ENCODE data around the gene COL27A1. TPM values are rescaled to one million over a fixed set of nuclear protein-coding genes. Genes with fewer than 3 reads are reported as not detected.

Gene COL27A1
- total RNA-seq, 2 experiments from 2014 or later = not detected

GRCh38 chr9:114132550-114132918, 22.8 kb upstream of the COL27A1 start:
- H2AFZ ChIP-seq (ENCODE audit: low read length) = no peak overlapping the region
- H3K4me1 ChIP-seq (ENCODE audit: insufficient read depth, low read length, poor library complexity, severe bottlenecking) = no peaks in the 10 kb centered on the region
- no peak for DNase-seq (ENCODE audit: low spot score)
- H3K9me3 ChIP-seq (ENCODE audit: low read length) = no peaks in the 10 kb centered on the region
- no peaks in the 10 kb centered on the region for H3K9me2 ChIP-seq (ENCODE audit: insufficient read depth, low read length)
- no peak overlapping the region for H3K27ac ChIP-seq (ENCODE audit: low read depth, low read length, poor library complexity, severe bottlenecking)
- H3K4me2 ChIP-seq (ENCODE audit: low read length) = no peak overlapping the region
- intact Hi-C loops (cut with micrococcal nuclease; ENCODE audit: unreplicated experiment) = no loop called here
- H3K79me2 ChIP-seq (ENCODE audit: insufficient read depth, low read depth, low read length) = no peaks in the 10 kb centered on the region
- ChIA-PET POLR2A (no interaction called here), CTCF (ENCODE audit: unreplicated experiment) (no interaction called here)
- no peaks in the 10 kb centered on the region for H3K36me3 ChIP-seq (ENCODE audit: insufficient read depth, low read length)
- no peaks in the 10 kb centered on the region for H4K20me1 ChIP-seq (ENCODE audit: insufficient read depth, low read length)
- H3K4me3 ChIP-seq (ENCODE audit: low read depth, low read length, poor library complexity, severe bottlenecking) = no peak overlapping the region
- BruUV-seq (replicated peaks) = no TSS peak
- TF ChIP-seq CTCF (conservative IDR thresholded peaks at IDR 0.05; ENCODE audit: low read length) = no peak

GRCh38 chr9:114134827-114135396, 20.4 kb upstream of the COL27A1 start:
- DNase-seq (ENCODE audit: low spot score) = no peak
- intact Hi-C loops (cut with micrococcal nuclease; ENCODE audit: unreplicated experiment) = no loop called here
- POLR2A ChIA-PET = no interaction called here

GRCh38 chr9:114137831-114138230, 17.5 kb upstream of the COL27A1 start:
- POLR2A ChIA-PET = no interaction called here
- H2AFZ ChIP-seq (ENCODE audit: low read length) = no peak overlapping the region
- H4K20me1 ChIP-seq (ENCODE audit: insufficient read depth, low read length) = no peaks in the 10 kb centered on the region
- intact Hi-C loops (cut with micrococcal nuclease; ENCODE audit: unreplicated experiment) = no loop called here
- no peaks in the 10 kb centered on the region for H3K36me3 ChIP-seq (ENCODE audit: insufficient read depth, low read length)
- CTCF ChIA-PET (ENCODE audit: unreplicated experiment) = no interaction called here
- no TSS peak for BruUV-seq (replicated peaks)
- no peaks in the 10 kb centered on the region for H3K9me2 ChIP-seq (ENCODE audit: insufficient read depth, low read length)
- no peak overlapping the region for H3K4me2 ChIP-seq (ENCODE audit: low read length)
- H3K79me2 ChIP-seq (ENCODE audit: insufficient read depth, low read depth, low read length) = no peaks in the 10 kb centered on the region
- DNase-seq (ENCODE audit: low spot score) = no peak
- no peak overlapping the region for H3K4me3 ChIP-seq (ENCODE audit: low read depth, low read length, poor library complexity, severe bottlenecking)
- H3K27ac ChIP-seq (ENCODE audit: low read depth, low read length, poor library complexity, severe bottlenecking) = no peak overlapping the region
- no peaks in the 10 kb centered on the region for H3K9me3 ChIP-seq (ENCODE audit: low read length)
- TF ChIP-seq EZH2phosphoT487 (IDR thresholded peaks at IDR 0.05; ENCODE audit: borderline replicate concordance, low read depth, low read length) (no peak), CTCF (conservative IDR thresholded peaks at IDR 0.05; ENCODE audit: low read length) (no peak)
- H3K4me1 ChIP-seq (ENCODE audit: insufficient read depth, low read length, poor library complexity, severe bottlenecking) = no peaks in the 10 kb centered on the region

More at GRCh38 chr9:114134827-114135396, 20.4 kb upstream of the COL27A1 start:
- no TSS peak for BruUV-seq (replicated peaks)
- Histone ChIP-seq H3K9me3 (ENCODE audit: low read length) (no peaks in the 10 kb centered on the region), H3K27ac (ENCODE audit: low read depth, low read length, poor library complexity, severe bottlenecking) (no peak overlapping the region), H3K4me1 (ENCODE audit: insufficient read depth, low read length, poor library complexity, severe bottlenecking) (no peaks in the 10 kb centered on the region), H3K9me2 (ENCODE audit: insufficient read depth, low read length) (no peaks in the 10 kb centered on the region), H3K36me3 (ENCODE audit: insufficient read depth, low read length) (no peaks in the 10 kb centered on the region), H3K4me2 (ENCODE audit: low read length) (no peak overlapping the region), H3K79me2 (ENCODE audit: insufficient read depth, low read depth, low read length) (no peaks in the 10 kb centered on the region), H2AFZ (ENCODE audit: low read length) (no peak overlapping the region), H3K4me3 (ENCODE audit: low read depth, low read length, poor library complexity, severe bottlenecking) (no peak overlapping the region), H4K20me1 (ENCODE audit: insufficient read depth, low read length) (no peaks in the 10 kb centered on the region)
- TF ChIP-seq CTCF (conservative IDR thresholded peaks at IDR 0.05; ENCODE audit: low read length) (no peak), EZH2phosphoT487 (IDR thresholded peaks at IDR 0.05; ENCODE audit: borderline replicate concordance, low read depth, low read length) (no peak)
- CTCF ChIA-PET (ENCODE audit: unreplicated experiment) = no interaction called here
